ENCODE data around the gene KCTD3. TPM values are rescaled to one million over a fixed set of nuclear protein-coding genes. Genes with fewer than 3 reads are reported as not detected.
A peak's percentile ranks its signal among the peaks of the same experiment; 100 is the strongest.

Gene KCTD3
- total and polyA plus RNA-seq, 2 of the 13 experiments (the other 11 are each of a cell fraction or from before 2014, with no cell fraction given) = 49.8 to 68.1 TPM

DNA sequence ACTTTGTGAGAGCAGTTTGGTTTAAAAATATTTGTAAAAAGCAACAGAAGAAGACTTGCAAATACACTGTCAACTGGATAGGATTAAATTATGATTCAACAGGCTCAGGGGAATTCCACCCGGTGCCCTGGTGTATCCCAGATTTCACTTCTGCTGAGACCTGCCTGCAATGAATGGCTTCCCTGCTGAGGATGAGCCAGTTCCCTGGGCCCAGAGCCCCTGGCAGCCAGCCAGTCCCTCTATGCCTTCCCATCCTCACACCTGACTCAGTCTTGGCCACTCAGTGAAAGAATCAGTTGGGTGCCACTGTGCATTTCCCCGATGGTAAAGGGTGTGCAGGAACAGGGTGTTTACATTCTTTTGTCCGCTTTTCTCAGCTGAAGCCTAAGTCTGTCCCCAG is 64.4 kb downstream of the KCTD3 start:
- FAIRE-seq (no peak), DNase-seq (ENCODE audit: low spot score) (no peak), ATAC-seq (peak; percentile 50)
- no peaks in the 10 kb centered on the region for H3K27me3 ChIP-seq (ENCODE audit: control insufficient read depth in 1 of 2, insufficient read depth in 2 of 2, low read length in 2 of 2)
- H3K9me3 ChIP-seq (ENCODE audit: low read length) = no peaks in the 10 kb centered on the region
- H3K79me2 ChIP-seq (ENCODE audit: insufficient read depth, low read length) = no peaks in the 10 kb centered on the region
- POLR2A ChIA-PET = no interaction called here
- no TSS peak for BruUV-seq (replicated peaks)
- CTCF ChIA-PET (ENCODE audit: low intra/inter-chr PET ratio, low total read pairs) = no interaction called here
- H3K36me3 ChIP-seq (replicated peaks in 1 of 2; ENCODE audit: control insufficient read depth in 1 of 2, insufficient read depth in 2 of 2, low read length in 2 of 2) = no peaks in the 10 kb centered on the region
- no peak overlapping the region for H3K4me3 ChIP-seq (replicated peaks in 1 of 3; ENCODE audit: insufficient read depth in 1 of 3, low read depth in 2 of 3, low read length in 3 of 3)
- peak overlapping the region; percentile 44; the same call in 1 of the 2 replicates for H3K4me2 ChIP-seq (ENCODE audit: low read depth, low read length)
- 6% methylated on average over 2 of the region's 3 CpGs for WGBS (ENCODE audit: low lambda C conversion rate)
- in situ Hi-C loops (cut with HindIII; ENCODE audit: extremely low pct_ligation_motif_present, low pct_unique_long_range_greater_than_20kb) (no loop called here), intact Hi-C loops (cut with micrococcal nuclease; ENCODE audit: unreplicated experiment) (no loop called here)
- no peak overlapping the region for H2AFZ ChIP-seq (ENCODE audit: low read length)
- peaks cover 49% of the 10 kb centered on the region for H3K4me1 ChIP-seq (ENCODE audit: insufficient read depth, low read length)
- no peak overlapping the region for H3K27ac ChIP-seq (ENCODE audit: extremely low read length, insufficient read depth, low read length)
- H3K9ac ChIP-seq (ENCODE audit: insufficient read depth, low read depth, low read length) = no peak overlapping the region
- TF ChIP-seq ZNF749 (CRISPR knock-in tag; IDR thresholded peaks at IDR 0.05; ENCODE audit: borderline replicate concordance) (no peak), TBX3 (IDR thresholded peaks at IDR 0.05; ENCODE audit: borderline replicate concordance) (no peak)
- H4K20me1 ChIP-seq (ENCODE audit: insufficient read depth, low read length) = no peaks in the 10 kb centered on the region

DNA sequence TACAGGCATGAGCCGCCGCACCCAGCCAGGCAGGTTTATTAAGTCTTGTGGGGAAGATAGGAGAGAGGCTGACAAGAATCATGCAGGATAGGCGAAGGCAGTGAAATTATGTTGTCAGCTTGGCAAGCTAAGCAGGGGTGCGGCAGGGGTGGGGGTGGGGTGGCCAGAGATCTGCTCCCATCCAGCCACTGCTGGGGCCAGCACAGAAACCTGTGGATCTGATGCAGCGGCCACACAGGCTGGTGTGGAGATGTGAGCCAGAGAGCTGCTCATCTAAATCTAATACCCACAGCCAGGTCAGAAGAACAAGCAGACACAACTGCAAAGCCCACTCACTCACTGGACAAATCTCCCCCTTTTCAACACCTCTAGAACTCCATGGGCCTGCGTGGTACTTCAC is 68.7 kb downstream of the KCTD3 start:
- Histone ChIP-seq H4K20me1 (ENCODE audit: insufficient read depth, low read length) (no peaks in the 10 kb centered on the region), H3K9me3 (ENCODE audit: low read length) (no peaks in the 10 kb centered on the region), H3K79me2 (ENCODE audit: insufficient read depth, low read length) (no peaks in the 10 kb centered on the region), H3K4me2 (ENCODE audit: low read depth, low read length) (peak overlapping the region; percentile 89), H3K27ac (ENCODE audit: extremely low read length, insufficient read depth, low read length) (peak overlapping the region; percentile 60), H2AFZ (ENCODE audit: low read length) (peak overlapping the region; percentile 62), H3K4me1 (ENCODE audit: insufficient read depth, low read length) (peaks cover 65% of the 10 kb centered on the region), H3K9ac (ENCODE audit: insufficient read depth, low read depth, low read length) (no peak overlapping the region), H3K27me3 (ENCODE audit: control insufficient read depth in 1 of 2, insufficient read depth in 2 of 2, low read length in 2 of 2) (no peaks in the 10 kb centered on the region), H3K4me3 (replicated peaks in 1 of 3; ENCODE audit: insufficient read depth in 1 of 3, low read depth in 2 of 3, low read length in 3 of 3) (peak overlapping the region in 2 of 3 experiments; percentile 57 to 64; a peak in 3 of 6 replicates), H3K36me3 (replicated peaks in 1 of 2; ENCODE audit: control insufficient read depth in 1 of 2, insufficient read depth in 2 of 2, low read length in 2 of 2) (no peaks in the 10 kb centered on the region)
- no TSS peak for BruUV-seq (replicated peaks)
- WGBS (ENCODE audit: low lambda C conversion rate) = 71% methylated on average over 6 of the region's 6 CpGs
- ChIA-PET POLR2A (interaction anchor here (0.7 to 1.4 kb wide), 2 partner anchors 69 to 93 kb away, joined by 3 read pairs; partner anchors contain the start of gene KCTD3), CTCF (ENCODE audit: low intra/inter-chr PET ratio, low total read pairs) (no interaction called here)
- intact Hi-C loops (cut with micrococcal nuclease; ENCODE audit: unreplicated experiment) (no loop called here), in situ Hi-C loops (cut with HindIII; ENCODE audit: extremely low pct_ligation_motif_present, low pct_unique_long_range_greater_than_20kb) (no loop called here)
- no peak for TF ChIP-seq ZC3H4 (CRISPR knock-in tag; IDR thresholded peaks at IDR 0.05; ENCODE audit: borderline replicate concordance)
- TF ChIP-seq ZSCAN25 (CRISPR knock-in tag; IDR thresholded peaks at IDR 0.05) = peak; percentile 56
- peak; percentile 36 for ATAC-seq
- FAIRE-seq = no peak
- no peak for DNase-seq (ENCODE audit: low spot score)

All from HepG2 (cell line).